T-helper 2 cell (primary cell): Measurements from ENCODE around the gene RASA4B.

Experiments used
- DNase-seq, 5 experiments: peaks; one replicate each; pipeline versions ENCODE4 v3.0.0 to v3.0.0-alpha.2; 2012 to 2022

Gene RASA4B

DNA sequence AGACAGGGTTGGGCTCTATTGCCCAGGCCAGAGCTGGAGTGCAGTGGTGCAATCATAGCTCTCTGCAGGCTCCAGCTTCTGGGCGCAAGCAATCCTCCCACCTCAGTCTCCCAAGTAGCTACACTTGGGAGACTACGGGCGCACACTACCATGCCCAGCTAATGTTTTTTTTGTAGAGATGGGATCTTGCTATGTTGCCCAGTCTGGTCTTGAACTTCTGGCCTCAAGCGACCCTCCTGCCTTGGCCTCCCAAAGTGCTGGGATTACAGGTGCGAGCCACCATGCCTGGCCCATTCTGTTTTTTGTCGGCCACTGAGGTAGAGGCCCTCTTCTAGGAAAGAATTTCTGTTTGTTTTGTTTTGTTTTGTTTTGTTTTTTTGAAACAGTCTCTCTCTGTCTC, 65.1 kb downstream of the RASA4B start:
- DNase-seq: no peak

DNA sequence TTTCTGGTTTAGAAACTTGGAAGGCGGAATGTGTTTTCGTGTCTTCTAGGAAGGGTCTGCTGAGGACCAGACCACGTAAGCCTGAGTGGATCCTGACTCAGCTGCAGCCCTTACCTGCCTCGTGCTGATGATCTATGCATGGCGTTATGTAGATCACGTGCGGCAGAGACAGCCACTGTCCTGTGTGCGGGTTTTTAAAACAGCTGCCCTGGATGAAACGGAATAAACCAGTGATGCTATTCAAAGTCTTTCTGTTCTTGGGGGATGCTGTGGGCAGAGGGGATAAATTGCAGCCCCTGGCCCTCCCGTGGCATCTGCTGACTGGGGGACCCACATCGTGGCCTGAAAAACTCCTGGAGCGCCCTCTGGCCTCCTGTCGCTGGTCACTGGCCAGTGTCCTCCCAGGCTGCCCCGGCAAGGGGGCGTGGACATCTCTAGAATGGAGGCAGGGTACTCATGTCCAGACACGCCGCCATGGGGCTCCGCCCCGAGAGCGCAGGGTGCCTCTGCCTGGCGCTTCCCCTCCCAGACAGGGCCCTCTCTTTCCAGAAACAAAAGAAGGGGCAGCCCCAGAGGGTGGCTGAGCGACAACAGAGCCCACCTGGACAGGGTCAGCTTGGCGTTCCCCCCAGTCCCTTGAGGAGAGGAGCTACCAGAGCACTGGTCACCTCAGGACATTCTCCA, 66.1 kb downstream of the RASA4B start:
- no peak for DNase-seq

DNA sequence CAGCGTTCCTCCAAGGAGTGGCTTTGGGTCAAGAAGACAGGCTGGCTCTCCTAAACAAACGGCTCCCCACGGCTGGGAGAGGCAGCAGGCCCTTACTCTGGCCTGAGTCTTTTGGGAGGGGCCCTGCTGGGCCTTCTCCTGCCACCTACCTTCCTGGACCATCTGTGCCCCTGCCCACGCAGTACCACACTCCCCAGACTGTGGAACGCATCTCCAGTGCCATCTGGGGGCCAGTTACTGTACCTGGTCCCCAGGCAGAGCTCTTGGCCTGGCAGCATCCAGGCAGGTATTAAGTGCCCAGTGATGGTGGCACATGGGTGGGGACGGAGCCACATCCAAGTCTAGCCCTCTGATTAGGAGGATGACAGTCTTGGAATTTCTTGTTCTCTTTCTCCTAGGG, 67.3 kb downstream of the RASA4B start:
- DNase-seq: peak in 4 of 5 experiments; percentile 25 to 55 (median 35)

DNA sequence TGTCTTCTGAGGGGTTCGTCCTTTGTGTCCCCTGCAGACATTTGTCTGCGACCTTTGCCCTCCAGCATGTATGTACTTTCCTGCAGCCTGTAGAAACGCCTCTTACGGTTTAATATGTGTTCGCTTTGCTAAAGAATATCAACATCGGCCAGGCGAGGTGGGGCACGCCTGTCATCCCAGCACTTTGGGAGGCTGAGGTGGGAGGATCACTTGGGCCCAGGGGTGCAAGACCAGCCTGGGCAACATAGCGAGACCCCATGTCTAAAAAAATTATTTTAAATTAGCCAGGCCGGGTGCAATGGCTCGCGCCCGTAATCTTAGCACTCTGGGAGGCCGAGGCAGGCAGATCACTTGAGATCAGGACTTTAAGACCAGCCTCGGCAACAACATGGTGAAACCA, 68.4 kb downstream of the RASA4B start:
- no peak for DNase-seq

DNA sequence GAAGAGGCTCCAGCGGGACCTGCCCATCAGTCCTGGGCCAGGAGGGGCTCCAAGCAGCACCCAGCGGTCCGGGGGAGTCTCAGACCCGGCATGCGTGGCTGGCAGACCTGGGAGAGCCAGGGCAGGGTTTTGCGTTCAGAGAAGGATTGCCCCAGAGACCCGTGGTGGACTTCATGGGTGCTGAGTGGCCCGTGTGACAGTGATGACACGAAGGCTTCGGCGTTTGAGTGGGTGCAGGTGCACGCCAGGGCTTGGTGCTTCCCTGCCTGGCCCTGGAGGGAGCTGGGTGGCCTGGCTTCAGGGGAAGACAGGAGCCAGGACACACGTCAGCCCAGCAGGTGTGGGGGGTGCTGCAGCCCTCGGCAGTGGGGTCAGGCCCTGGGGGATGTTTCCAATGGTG, 70.3 kb downstream of the RASA4B start:
- DNase-seq: no peak

DNA sequence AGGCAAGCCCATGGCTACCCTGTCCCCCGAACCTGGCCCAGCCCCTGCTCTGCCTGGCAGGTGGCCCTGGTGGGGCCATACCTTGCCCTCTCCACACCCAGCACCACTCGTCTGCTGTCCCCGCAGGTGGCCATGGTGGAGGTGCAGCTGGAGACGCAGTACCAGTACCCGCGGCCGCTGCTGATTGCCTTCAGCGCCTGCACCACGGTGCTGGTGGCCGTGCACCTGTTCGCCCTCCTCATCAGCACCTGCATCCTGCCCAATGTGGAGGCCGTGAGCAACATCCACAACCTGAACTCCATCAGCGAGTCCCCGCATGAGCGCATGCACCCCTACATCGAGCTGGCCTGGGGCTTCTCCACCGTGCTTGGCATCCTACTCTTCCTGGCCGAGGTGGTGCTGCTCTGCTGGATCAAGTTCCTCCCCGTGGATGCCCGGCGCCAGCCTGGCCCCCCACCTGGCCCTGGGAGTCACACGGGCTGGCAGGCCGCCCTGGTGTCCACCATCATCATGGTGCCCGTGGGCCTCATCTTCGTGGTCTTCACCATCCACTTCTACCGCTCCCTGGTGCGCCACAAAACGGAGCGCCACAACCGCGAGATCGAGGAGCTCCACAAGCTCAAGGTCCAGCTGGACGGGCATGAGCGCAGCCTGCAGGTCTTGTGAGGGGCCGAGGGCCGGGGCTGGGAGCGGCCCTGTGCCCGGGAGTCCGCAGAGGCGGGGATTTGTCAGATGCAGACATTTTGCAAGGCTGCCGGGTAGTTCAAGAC, 71.0 kb downstream of the RASA4B start:
- DNase-seq: no peak

DNA sequence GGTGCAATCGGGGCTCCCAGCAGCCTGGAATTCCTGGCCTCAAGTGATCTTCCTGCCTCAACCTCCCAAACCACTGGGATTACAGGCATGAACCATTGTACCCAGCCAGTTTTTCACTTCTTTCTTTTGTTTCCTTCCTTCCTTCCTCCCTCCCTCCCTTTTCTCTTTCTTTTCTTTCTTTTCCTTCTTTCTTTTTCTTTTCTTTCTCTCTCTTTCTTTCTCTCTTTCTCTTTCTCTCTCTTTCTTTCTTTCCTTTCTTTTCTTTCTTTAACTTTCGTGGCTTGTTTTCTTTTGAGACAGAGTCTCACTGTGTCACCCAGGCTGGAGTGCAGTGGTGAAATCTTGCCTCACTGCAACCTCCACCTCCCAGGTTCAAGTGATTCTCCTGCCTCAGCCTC, 71.9 kb downstream of the RASA4B start:
- no peak for DNase-seq

DNA sequence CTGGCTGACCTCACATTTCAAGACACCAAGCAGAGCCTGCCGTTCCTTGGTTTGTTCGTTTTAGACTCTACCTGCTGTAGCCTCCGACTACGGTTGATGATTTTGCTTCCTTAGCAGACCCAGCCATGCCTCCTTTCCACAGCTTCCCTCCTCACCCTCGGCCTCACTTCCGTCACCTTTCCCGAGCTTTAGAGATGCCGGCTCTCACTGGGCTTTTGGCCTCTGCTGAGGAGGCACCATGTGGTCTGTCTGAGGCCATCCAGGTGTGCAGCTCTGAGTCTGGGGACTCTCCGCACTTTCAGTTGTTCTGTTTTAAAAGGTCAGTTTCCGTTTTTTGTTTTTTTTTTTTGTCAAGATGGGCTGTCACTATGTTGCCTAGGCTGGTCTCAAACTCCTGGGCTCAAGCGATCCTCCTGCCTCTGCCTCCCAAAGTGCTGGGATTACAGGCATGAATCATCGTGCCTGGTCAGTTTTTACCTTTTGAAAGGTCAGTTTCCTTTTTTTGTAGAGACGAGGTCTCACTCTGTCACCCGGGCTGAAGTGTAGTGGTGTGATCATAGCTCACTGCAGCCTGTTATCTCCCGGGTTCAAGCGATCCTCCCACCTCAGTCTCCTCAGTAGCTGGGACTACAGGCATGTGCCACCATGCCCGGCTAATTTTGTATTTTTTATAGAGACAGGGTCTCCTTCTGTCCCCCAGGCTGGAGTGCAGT, 72.5 kb downstream of the RASA4B start:
- DNase-seq: no peak

DNA sequence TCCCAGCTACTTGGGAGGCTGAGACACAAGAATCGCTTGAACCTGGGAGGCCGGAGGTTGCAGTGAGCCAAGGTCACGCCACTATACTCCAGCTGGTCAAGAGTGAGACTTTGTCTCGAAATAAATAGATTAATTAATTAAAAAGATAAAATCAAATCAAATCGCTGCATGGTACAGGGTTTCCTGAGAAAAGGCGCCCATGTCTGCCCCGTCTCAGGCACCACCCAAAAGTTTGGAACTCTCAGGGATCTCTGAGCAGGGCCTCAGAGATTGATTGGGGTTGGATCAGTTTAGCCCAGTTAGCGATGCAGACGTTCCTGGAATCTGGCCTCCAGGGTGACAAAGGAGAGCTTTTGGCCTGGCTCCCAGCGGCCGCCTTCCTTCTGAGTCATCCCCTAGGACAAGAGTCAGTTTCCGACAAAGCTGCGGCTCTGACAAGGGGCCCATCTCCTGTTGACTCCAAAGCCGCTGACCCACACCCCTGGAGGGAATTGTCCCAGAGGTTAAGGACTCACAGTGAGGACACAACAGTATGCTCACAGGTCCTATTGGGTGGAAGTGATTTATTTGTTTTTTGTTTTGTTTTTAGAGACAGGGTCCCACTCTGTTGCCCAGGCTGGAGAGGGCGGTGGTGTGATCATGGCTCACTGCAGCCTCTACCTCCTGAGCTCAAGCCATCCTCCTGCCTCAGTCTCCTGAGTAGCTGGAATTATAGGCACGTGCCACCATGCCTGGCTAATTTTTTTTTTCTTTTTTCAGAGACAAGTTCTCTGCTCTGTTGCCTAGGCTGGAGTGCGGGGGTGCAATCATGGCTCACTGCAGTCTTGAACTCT, 77.4 kb downstream of the RASA4B start:
- no peak for DNase-seq

DNA sequence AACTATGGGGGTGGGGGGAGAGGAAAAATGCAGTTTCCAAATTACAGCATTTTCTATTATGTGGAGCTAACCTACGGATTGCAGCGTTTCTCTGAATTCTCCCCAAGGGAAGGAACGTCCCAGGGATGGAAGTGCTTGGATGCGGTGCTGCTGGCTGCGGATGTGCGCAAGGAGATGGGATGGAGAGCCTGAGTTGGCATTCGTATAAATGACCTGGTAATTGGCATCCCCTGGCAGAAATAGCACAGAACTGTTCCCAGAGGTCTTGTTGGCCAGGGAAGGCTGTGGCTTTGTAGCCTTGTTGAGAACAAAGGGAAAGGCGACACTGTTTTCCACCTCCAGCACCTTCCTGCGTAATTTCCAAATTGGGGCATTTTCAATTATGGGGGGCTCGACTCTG, 81.5 kb downstream of the RASA4B start:
- DNase-seq: no peak

DNA sequence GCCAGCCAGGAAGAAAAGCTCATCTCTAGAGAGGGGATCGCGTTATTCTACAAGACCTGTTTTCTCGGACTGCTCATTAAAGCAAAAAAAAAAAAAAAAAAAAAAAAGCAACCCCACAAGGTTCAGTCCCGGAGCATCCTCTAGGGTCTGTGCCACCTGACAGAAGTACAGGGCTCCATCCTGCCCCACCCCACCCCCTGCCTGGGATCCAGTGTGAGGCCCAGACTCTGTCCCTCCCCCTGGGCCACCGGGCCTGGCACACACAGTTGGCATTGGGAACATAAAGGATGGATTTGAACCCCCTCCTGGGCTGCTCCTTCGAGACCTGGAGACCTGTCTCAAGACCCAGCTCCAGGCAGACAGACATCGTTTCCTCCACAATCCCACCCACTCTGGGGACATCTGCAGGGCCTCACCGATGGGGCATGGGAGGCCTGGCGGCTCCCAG, 83.5 kb downstream of the RASA4B start:
- DNase-seq: peak in 1 of 5 experiments; percentile 39

DNA sequence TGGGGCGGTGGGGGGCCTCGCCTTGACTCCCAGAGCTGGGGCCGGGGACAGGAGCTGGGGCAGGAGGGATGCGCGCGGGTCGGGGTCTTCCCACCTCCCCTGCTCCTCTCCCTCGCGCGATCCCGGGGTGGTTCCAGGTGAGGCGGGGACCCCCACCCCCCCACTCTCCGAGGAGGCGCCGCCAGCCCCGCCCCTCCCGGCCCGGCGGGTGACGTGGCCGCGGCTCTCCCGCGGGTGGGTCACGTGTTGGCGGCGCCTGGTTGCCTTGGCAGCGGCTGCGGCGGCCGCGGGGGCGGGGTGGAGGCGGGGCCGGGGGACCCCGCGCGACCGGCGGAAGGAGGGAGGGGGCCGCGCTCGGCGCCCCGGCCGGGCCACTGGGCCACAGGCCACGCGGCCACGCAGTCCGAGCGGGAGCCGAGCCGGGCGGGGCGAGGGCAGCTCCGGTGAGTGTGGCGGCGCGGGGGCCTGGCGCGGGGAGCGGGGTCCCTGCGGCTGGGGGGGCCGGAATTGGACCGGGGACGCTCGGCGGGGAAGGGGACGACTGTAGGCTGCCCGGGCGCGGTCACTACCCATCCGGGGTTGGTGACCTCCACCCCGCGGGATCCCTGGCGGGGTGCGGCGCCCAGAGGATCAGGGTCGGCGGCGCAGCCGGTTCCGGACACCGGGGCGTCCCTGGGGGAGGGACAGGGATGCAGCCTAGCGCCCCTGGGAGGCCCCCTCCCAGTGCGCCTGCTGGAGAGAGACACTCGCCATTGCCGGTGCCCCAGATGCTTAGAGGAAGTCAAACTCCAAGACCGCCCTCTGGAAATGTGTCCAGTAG, 84.1 kb downstream of the RASA4B start, which contains the start of gene ORAI2:
Gene ORAI2, plus strand, starts transcription at position 357 of the 820 bp plus-strand sequence. CDS start 5,382 bp downstream, outside the sequence.
- DNase-seq: peak; percentile 75 to 88 (median 81)
